ENCODE measurements around the gene ULK4. TPM values are rescaled to one million over a fixed set of nuclear protein-coding genes. Genes with fewer than 3 reads are reported as not detected.
"Not testable (repeated sequence)": the region's sequence is repeated elsewhere in the genome, so short reads cannot be mapped to it uniquely, and the experiment has no call there.

The ULK4 gene
- total RNA-seq, 1 donor: 22.0 TPM

- TF ChIP-seq, protein P1, sequence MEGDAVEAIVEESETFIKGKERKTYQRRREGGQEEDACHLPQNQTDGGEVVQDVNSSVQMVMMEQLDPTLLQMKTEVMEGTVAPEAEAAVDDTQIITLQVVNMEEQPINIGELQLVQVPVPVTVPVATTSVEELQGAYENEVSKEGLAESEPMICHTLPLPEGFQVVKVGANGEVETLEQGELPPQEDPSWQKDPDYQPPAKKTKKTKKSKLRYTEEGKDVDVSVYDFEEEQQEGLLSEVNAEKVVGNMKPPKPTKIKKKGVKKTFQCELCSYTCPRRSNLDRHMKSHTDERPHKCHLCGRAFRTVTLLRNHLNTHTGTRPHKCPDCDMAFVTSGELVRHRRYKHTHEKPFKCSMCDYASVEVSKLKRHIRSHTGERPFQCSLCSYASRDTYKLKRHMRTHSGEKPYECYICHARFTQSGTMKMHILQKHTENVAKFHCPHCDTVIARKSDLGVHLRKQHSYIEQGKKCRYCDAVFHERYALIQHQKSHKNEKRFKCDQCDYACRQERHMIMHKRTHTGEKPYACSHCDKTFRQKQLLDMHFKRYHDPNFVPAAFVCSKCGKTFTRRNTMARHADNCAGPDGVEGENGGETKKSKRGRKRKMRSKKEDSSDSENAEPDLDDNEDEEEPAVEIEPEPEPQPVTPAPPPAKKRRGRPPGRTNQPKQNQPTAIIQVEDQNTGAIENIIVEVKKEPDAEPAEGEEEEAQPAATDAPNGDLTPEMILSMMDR (IDR thresholded peaks at IDR 0.05; ENCODE audit: insufficient read depth, low read depth, low read length): no peak
- DNase-seq (ENCODE audit: low read depth): peak; percentile 27
- H3K4me3 ChIP-seq (ENCODE audit: low read depth, low read length): no peak overlapping the region
Observed at GRCh38 chr3:41652931-41653330, 309.0 kb downstream of the ULK4 start.

DNA sequence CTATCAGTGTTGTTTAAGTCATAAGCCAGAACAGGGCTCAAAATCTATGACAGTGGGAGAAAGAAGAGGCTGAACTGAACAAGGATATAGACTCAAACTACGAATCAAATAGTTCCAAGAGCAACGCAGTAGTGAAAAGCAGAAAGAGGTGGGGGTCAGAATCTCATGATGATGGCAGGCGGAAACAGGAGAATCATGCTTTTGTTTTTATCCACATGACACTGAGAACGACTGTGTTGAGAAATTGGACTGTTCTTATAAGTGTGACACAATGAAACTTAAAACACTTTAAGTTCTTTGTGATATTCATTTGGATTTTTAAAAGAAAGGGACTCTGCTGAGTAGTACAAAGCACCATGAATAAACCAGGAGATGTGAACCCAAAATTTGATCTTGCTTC, 309.4 kb downstream of the ULK4 start:
- TF ChIP-seq, protein P1 (IDR thresholded peaks at IDR 0.05; ENCODE audit: insufficient read depth, low read depth, low read length): no peak
- no peak overlapping the region for H3K4me3 ChIP-seq (ENCODE audit: low read depth, low read length)
- no peak for DNase-seq (ENCODE audit: low read depth)

GRCh38 chr3:41651718-41652117, 310.2 kb downstream of the ULK4 start:
- H3K4me3 ChIP-seq (ENCODE audit: low read depth, low read length): no peak overlapping the region
- TF ChIP-seq, protein P1 (IDR thresholded peaks at IDR 0.05; ENCODE audit: insufficient read depth, low read depth, low read length): no peak
- DNase-seq (ENCODE audit: low read depth): no peak

DNA sequence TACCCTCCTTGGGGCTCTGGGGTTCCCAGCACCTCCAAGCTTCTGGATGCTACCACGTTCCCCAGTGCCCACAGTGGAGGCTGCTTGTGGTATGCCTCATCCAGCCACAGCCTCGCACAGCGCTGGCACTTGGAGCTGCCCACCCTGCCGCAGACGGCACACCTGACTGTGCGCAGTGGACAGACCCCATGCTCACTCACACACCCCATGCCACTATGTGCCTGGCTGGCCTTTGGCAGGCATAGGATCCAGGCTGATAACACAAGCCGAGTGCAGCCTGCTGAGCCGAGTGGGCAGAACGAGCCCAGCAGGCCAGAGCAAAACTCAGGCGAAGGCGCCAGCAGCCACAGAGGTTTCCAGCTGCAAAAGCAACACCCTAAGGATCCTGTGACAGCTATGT, 311.5 kb downstream of the ULK4 start:
- TF ChIP-seq, protein P1 (IDR thresholded peaks at IDR 0.05; ENCODE audit: insufficient read depth, low read depth, low read length): no peak
- DNase-seq (ENCODE audit: low read depth): no peak
- H3K4me3 ChIP-seq (ENCODE audit: low read depth, low read length): no peak overlapping the region

DNA sequence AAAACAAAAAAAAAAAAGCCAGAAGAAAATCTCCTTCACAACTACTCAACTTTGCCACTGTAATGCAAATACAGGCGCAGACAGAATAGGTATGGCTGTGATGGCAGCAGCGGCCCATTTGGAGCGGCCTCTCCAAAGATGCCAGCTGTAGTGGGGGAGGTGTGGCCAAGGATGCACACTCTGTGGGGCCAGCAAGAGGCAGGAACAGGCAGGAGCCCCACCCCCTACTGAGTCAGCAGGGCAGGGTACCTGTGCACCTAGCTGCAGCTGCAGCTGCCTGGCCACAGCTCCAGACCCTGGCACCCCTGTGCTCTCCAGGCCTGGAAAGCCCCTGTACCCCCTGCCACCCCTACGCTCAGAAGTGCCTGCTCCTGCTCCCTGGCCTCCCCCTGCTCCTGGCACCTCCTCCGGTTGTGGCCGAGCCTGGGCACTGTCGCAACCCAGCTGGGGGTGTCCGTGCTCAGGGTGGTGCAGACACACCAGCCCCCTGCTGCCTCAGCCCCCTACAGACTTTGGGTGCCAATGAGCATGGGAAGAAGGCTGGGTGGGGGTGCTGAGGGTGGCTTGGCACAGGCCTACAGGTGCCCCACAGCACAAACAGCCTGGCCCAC, 312.7 kb downstream of the ULK4 start:
- DNase-seq (ENCODE audit: low read depth): no peak
- H3K4me3 ChIP-seq (ENCODE audit: low read depth, low read length): no peak overlapping the region
- TF ChIP-seq, protein P1 (IDR thresholded peaks at IDR 0.05; ENCODE audit: insufficient read depth, low read depth, low read length): no peak

DNA sequence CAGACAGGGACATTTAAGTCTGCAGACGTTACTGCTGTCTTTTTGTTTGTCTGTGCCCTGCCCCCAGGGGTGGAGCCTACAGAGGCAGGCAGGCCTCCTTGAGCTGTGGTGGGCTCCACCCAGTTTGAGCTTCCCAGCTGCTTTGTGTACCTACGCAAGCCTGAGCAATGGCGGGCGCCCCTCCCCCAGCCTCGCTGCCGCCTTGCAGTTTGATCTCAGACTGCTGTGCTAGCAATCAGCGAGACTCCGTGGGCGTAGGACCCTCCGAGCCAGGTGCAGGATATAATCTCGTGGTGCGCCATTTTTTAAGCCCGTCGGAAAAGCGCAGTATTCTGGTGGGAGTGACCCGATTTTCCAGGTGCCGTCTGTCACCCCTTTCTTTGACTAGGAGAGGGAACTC, 314.2 kb downstream of the ULK4 start:
- not testable (repeated sequence) for DNase-seq (ENCODE audit: low read depth); H3K4me3 ChIP-seq (ENCODE audit: low read depth, low read length)

GRCh38 chr3:41640076-41640475, 321.8 kb downstream of the ULK4 start:
- TF ChIP-seq, protein P1 (IDR thresholded peaks at IDR 0.05; ENCODE audit: insufficient read depth, low read depth, low read length): no peak
- no peak for DNase-seq (ENCODE audit: low read depth)
- H3K4me3 ChIP-seq (ENCODE audit: low read depth, low read length): no peak overlapping the region

Data from fibroblast of villous mesenchyme (primary cell).